Measurements from ENCODE around the gene OR2H1. TPM values are rescaled to one million over a fixed set of nuclear protein-coding genes. Genes with fewer than 3 reads are reported as not detected.
"Not testable (repeated sequence)": the region's sequence is repeated elsewhere in the genome, so short reads cannot be mapped to it uniquely, and the experiment has no call there.

The OR2H1 gene
- not detected for total RNA-seq

DNA sequence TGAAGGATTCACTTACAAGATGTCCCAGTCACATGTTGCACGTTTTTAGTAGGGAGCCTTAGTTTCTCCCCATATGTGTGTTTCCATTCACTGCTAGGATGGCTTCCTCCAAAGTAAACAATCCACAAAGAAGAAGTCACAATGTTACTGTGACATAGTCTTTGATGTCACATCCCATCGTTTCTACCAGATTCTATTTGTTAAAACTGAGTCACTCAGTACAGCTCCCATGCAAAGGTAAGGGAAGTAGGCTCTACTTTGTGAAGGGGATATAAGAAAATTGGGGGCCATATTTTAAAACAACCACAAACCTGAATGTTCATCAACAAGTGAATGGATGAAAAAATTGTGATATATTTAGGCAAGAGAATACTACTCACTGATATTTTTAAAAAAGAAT lies at the start of gene OR2H1, which contains the start of gene OR11A1:
Gene OR2H1 (plus strand): TSS at position 185 of the 400 bp plus-strand sequence. CDS start 4,615 bp downstream, outside the sequence.
Gene OR11A1 (minus strand): TSS at position 101 of the 400 bp plus-strand sequence. CDS start 29,430 bp downstream, outside the sequence.
- no peak for DNase-seq

DNA sequence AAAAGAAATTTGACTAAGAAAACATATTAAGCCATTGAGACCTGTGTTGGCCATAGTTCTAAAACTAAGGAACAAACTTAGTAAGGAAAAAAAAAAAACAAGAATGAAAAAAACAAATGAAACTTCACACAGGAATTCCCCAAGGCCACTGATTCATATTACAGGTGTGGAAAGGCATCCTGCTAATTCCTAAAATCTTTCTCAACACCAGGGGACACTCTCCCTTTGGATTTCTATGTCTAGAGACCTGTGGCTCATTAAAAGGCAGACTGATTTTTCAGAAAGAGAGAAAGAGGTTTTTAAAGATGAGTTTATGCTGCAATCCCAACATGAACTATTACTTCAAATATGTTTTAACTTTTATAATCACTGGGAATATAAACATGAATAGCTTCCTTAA lies 42.4 kb upstream of the OR2H1 start, which contains the start of gene OR12D1:
Gene OR12D1 (plus strand): TSS at position 341 of the 400 bp plus-strand sequence.
- no peak for DNase-seq

DNA sequence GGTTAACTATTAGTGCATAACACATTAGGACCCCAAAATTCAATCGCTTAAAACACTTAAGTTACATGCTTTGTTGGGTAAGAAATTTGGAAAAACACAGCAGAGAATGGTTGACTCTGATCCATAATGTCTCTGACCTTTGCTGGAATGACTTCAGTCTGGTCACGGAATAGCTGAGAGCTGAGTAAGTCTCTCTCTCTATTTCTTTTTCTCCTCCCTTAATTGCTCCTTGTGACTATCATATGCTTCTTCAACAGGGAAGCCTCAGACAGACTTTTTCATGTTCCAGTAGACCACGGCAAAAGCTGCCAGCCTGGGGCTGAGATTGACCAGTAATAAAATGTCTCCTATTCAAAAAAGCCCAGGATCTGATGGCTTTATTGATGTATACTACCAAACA lies 37.4 kb upstream of the OR2H1 start:
- no peak for DNase-seq

DNA sequence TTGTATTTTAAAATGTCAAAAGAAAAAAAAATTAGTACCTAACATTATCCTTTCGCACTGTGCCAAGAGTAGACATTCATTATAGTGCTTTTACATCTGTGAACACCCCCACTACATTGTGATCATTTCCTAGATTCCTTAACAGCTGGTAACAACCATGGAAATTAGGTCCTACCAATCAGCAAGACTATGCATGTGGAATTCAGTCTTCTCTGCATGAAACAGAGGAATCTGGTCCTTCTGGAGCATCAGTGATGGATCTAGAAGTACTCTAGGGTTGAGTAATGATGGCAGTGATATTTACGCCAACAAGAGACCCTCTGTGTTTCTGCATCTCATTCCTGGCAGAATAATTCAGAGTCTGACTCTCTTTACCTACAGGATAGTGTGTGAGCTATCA lies 32.8 kb upstream of the OR2H1 start:
- DNase-seq = no peak

DNA sequence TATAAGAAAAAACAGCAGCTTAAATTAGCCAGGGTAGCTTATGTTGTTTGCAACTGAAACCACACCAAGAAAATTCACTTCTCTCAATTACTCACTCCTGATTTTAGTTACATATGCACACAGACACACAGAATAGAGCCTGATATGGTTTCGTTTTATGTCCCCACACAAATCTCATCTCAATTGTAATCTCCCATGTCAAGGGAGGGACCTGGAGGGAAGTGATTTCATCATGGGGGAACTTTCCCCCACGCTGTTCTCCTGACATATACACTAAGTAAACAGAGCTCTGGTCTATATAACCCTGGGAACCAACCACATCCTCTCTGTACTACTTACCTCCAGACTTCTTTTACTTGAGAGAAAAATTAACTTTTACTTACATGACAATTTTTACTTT lies 32.4 kb upstream of the OR2H1 start:
- no peak for DNase-seq

DNA sequence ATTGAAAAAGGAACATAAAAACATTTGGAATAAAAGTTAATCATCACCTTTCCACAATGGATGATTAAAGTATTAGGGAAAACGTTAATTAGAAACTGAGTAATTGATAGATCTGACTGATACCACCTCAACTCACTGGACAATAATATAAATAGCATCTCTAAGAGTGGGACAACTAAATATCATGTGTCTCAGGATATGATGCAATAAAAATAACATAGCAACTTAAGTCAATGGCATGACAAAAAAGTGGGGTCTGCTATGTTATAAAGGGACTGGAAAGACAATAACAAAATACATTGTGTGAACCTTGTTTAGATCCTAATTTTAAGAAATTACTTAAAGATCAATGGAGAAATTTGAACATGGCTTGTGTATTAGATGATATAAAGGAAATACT lies 31.9 kb upstream of the OR2H1 start:
- DNase-seq = no peak

DNA sequence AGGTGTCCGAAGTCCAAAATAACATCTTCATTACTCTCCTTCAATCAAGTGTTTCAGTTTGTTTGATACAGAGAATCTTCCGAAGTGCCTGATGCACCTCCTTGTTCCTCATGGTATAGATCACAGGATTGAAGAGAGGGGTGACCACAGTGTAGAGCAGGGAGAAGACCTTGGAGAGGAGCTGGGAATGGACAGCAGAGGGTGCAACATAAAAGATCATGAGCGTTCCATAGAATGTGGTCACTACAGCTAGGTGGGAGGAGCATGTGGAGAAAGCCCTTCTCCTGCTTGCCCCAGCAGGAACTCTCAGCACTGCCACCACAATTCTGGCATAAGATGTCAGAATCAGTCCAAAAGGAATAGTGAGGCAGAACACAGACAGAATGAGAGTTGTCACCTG lies 30.3 kb upstream of the OR2H1 start:
- DNase-seq = no peak

DNA sequence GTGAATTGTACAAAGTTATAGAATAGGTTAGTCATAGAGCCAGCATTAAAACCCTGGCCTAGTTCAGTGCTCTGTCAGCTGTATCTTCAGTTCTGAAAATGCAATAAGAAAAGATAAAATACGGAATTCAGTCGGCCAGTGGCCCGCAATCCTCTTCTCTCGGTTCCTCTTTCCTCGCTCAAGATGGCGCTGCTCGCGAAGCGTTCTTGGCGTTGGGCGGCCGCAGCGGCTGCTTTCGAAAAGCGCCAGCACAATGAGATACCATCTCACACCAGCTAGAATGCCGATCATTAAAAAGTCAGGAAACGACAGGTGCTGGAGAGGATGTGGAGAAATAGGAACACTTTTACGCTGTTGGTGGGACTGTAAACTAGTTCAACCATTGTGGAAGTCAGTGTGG lies 20.2 kb upstream of the OR2H1 start:
- not testable (repeated sequence) for DNase-seq

DNA sequence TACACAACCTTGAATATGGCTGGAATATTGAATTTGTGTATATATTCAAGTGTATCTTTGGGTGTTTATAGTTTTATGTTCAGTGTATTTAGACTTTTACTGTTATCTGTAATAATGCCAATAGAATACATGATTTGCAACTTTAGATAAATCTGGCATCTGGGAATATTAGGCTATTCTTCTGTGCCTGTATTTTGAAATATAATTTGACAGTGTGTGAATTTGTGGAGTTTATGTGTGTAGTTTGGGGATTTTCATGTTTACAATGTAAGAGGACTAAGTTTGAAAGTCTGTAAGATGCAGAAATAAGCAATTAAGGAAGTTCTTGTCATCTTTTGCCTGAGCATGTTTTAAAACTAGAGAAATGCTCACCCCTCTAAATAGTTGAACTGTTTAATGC lies 17.9 kb upstream of the OR2H1 start, which contains the start of gene OR10C1:
Gene OR10C1 (plus strand): TSS at position 301 of the 400 bp plus-strand sequence. CDS start 710 bp downstream, outside the sequence.
- DNase-seq = no peak

DNA sequence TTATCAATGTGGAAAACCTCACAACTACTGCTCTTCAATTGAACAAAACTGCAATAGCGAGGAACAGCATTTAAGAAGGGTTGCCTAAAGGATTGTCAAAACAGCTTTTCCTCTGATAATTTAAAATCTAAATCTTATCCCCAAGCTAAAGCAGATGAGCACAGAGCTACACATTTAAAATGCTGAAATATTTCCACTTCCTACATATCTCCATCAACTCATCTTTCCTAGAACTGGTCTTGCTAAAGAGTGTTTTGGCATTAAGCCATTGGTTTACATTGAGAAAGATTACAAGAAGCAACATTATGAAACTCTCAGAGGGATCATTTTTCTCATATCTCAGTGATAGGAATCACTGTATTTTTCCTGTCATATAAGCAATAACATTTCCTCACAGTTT lies 14.2 kb upstream of the OR2H1 start:
- DNase-seq = no peak

DNA sequence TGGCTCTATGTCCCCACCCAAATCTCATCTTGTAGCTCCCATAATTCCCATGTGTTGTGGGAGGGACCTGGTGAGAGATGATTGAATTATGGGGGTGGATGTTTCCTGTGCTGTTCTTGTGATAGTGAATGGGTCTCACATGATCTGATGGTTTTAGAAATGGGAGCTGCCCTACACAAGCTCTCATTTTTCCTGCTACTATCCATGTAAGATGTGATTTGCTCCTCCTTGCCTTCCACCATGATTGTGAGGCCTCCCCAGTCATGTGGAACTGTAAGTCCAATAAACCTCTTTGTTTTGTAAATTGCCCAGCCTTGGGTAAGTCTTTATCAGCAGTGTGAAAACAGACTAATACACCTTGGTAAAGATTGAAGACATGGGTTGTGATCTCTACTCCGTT lies 12.9 kb upstream of the OR2H1 start:
- DNase-seq = not testable (repeated sequence)

DNA sequence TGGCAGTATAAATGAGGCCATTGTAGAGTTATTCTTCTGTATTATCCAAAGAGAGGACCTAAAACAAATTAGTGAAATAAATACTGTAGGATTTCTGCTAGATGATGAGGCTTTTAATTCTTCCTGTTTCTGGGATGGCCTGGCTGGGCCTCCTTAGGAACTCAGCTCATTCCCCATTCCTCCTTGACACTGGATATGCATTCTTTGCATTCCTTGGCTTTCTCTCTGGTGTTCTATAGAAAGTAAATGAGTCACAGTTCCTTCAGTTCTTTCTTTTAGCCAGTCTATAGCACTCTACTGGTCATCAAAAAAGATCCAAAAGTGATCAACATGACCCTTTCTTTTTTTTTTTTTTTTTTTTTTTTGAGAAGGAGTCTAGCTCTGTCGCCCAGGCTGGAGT lies 9.3 kb upstream of the OR2H1 start:
- DNase-seq = no peak

DNA sequence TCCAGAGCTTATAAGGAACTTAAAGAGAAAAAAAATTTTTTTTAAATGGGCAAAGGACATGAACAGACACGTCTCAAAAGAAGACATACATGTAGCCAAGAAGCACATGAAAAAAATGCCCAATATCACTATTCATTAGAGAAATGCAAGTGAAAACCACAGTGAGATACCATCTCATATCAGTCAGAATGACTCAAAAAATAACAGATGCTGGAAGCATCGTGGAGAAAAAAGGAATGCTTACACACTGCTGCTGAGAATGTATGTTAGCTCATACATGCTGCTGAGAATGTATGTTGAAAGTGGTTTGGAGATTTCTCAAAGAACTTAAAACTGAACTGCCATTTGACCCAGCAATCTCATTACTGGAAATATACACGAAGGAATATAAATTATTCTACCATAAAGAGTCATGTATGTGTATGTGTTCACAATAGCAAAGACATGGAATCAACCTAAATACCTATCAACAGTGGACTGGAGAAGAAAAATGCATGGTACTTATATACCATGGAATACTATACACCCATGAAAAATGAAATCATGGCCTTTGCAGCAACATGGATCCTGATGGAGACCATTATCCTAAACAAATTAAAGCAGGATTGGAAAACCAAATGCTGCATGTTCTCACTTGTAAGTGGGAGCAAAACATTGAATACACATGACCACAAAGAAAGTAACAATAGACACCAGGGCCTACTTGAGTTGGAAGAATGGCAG lies 5.3 kb upstream of the OR2H1 start:
- no peak for DNase-seq

DNA sequence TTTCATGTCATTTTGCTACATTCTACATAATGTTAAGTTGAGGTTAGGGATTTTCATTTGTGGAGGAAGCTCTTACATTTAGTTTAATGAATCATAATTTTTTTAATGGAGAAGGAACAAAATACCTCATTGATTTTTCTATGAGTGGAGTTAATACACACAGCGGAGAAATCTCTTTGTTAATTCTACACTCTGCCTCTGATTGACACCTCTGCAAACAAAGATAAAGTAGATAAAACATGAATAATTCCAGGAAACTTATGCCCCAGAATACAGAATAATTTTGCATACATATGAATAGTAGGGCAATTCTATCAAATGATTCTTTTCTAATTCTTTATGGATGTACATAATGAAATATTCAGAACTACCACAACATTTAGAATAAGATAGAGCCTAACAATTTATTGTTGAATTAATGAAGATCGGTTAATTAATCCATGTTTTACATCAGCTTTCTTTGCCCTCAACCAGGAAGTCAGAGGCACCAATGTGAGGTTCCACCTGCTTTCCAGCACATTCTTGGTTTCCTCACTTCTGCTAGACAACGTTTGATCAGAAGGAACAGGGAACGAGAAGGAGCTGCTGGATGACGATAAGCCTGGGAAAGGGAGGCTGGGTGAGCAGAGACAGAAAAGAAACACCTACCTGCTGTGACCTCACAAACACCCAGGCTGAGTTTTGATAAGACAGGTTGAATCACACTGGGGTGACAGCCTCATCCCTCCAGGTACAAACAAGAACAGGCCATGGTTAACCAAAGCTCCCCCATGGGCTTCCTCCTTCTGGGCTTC lies 4.3 kb downstream of the OR2H1 start:
- no peak for DNase-seq

DNA sequence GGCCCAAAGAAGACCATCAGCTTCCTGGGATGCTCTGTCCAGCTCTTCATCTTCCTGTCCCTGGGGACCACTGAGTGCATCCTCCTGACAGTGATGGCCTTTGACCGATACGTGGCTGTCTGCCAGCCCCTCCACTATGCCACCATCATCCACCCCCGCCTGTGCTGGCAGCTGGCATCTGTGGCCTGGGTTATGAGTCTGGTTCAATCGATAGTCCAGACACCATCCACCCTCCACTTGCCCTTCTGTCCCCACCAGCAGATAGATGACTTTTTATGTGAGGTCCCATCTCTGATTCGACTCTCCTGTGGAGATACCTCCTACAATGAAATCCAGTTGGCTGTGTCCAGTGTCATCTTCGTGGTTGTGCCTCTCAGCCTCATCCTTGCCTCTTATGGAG lies 5.1 kb downstream of the OR2H1 start:
- DNase-seq = no peak

DNA sequence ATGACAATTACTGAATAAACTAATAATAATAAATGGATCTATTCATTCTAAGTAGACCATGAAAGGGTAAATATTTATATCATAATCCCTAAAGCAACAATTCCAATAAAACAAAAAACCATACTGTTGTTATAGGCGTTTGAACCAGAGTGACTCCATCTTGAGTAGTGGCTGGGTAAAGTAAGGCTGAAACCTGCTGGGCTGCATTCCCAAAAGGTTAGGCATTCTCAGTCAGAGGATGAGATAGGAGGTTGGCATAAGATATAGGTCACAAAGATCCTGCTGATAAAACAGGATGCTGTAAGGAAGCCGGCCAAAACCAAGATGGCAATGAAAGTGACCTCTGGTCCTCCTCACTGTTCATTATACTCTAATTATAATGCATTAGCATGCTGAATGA lies 8.3 kb downstream of the OR2H1 start:
- no peak for DNase-seq

DNA sequence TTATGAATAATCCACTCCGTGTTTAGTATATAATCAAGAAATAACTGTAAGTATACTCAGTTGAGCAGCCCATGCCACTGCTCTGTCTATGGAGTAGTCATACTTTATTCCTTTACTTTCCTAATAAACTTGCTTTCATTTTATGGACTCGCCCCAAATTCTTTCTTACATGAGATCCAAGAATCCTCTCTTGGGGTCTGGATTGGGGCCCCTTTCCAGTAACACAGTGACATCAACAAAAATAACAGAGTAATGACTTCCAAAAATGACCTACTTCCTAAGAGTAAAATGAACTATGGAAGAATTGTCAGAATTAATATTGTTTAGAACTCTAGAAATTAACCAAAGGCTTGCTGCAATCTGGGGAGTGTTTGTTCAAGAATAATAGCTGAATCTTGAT lies 8.8 kb downstream of the OR2H1 start:
- no peak for DNase-seq

DNA sequence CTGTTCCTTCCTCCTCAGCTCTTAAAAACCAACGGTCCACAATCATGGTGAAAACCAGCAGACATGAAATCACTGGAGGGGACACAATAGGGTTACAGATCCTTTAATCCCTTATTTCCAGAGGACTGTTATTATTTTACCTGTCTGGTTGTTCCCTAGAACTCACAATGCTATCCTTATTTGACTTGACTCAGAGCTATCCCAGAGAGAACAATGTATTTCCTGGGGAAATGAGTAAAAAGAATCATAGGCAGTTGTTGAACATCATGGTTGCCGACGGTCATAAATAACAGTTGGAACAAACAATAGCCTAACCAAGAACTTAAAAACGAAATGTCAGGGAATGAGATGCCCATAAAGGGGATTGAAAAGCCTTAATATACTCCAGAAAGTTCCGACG lies 9.3 kb downstream of the OR2H1 start:
- DNase-seq = no peak

DNA sequence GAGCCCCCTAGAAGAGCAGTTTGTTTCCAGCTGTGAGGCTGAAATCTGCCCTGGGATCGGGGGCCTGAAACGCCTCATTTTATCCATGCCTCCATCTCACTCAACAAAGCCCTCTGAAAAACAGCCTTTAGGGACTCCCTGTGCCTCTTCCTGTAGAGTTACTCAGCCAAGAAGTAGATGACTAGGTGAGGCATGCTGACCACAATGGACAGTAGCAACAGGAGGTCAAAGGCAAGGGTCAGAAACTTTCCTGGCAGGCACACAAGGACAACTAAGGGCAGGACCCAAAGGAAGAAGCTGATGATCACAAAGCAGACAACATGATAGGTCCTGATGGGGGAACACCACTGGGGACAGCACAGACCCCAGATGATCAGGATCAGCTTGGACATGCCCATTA lies 18.0 kb downstream of the OR2H1 start:
- no peak for DNase-seq

DNA sequence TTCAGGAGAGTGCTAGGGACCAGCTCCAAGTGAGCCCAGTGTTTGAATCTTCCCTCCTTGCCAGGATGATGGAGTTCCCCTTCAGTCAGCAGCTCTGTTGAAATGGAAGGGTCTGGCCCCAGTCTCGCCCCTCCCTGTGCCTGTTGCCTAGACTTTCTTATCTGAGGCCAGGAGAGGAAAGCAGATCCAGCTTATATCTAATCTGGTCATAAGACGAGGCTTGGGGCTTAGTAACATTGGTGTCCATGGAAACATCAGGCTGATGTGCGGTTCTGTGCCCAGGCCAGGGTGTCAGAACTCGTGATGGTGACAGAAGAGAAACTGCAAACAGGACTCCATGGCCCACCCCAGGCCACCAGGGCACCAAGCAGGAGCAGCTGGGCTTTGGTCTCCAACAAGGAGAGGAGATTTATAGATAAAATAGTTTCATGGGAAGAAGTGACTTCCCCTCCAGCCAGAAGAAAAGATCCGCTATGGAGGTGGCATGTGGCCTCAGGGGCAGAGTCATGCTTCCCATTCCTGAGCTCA lies 21.0 kb downstream of the OR2H1 start:
- no peak for DNase-seq

DNA sequence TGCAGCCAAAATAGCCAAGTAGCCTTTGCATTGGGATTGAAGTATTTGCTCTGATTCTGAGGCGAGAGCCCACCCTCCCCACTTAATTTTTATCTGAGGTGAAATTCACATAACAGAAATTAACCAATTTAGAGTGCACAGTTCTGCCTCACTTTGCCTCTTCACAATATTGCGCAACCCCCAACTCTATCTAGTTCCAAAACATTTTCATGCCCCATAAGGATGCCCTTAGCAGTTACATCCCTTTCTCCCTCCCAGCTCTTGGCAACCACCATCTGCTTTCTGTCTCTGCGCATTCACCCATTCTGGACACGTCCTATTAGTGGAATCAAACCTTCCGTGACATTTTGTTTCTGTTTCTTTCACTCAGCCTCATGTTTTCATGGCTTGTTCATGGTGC lies 21.8 kb downstream of the OR2H1 start:
- DNase-seq = no peak

DNA sequence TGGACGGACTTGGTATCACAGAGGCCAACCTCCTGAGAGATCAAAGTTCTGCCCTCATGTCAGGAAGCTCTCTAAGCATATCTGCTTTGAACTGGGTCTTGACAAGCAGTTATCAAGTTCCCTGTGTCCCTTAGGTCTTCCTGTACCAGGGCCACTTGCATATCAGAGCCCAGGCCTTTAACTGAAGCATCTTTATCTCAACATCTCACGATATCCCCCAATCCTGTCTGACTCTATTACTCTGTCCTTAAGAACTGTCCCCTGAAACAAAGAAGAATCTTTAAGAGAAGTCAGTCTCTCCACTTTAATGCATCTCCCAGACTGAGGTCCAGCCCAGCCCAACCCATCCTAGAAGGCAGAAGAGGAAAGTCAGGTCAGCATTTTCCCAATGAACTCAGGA lies 22.6 kb downstream of the OR2H1 start:
- DNase-seq = no peak

DNA sequence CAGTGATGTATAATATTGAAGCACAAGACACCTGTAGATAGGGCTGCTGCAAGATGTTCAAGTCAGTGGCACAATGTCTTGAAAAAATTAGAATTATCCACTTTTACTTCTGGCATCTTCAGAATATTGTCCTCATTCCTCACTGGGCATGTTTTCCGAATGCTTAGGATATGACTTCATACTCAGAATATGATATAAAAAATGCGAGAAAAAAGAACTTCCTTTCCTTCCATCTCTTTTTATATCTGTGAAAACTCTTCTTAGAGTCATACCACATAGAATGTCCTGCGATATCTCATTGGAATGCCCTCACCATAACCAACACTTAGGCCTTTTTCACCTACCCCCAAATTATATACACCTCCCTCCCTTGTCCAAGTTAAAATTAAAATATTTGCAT lies 26.2 kb downstream of the OR2H1 start:
- DNase-seq = no peak
